Stimulated activated memory B cell treated with anti-CD40 and anti-IgM and Interleukin-4, amounts not matched to agents 10 μg/mL and 1 μg/mL and 100 μg/mL, for 72 hours (primary cell): ENCODE data around the gene AATF.

Source experiments
- ATAC-seq: fragments of 150-1000 bp; cut with Tn5 transposase; 2 replicates; pipeline ENCODE4 v1.10.0; 2021
- H3K27ac Mint-ChIP-seq: one replicate; pipeline ENCODE4 v1.8.0; 2022; ENCODE audit warnings: mild to moderate bottlenecking, mixed read lengths
- H3K27me3 Mint-ChIP-seq: one replicate; pipeline ENCODE4 v1.8.0; 2022; ENCODE audit warnings: mixed read lengths
- H3K36me3 Mint-ChIP-seq: one replicate; pipeline ENCODE4 v1.8.0; 2022; ENCODE audit warnings: mixed read lengths
- H3K4me1 Mint-ChIP-seq: one replicate; pipeline ENCODE4 v1.8.0; 2022; ENCODE audit warnings: mixed read lengths
- H3K4me3 Mint-ChIP-seq: one replicate; pipeline ENCODE4 v1.8.0; 2022; ENCODE audit warnings: mild to moderate bottlenecking, moderate library complexity, mixed read lengths
- H3K9me3 Mint-ChIP-seq: one replicate; pipeline ENCODE4 v1.8.0; 2022; ENCODE audit warnings: mixed read lengths

AATF gene

GRCh38 chr17:36948717-36949460 lies at the start of gene AATF:
Gene AATF (plus strand): TSS chr17:36948954. CDS start chr17:36949126, 172 bp downstream.
- Mint-ChIP-seq H3K27me3 (peaks cover 41% of the 10 kb centered on the region), H3K4me1 (peaks cover 45% of the 10 kb centered on the region), H3K4me3 (peak within 1 kb of the TSS; percentile 88), H3K27ac (peak within 1 kb of the TSS; percentile 86), H3K9me3 (no peaks in the 10 kb centered on the region), H3K36me3 (peaks cover 26% of the 10 kb centered on the region)
- peak; percentile 99 for ATAC-seq

- no peak overlapping the region for H3K4me3 Mint-ChIP-seq
- peaks cover 58% of the 10 kb centered on the region for H3K27me3 Mint-ChIP-seq
- no peak overlapping the region for H3K27ac Mint-ChIP-seq
- no peaks in the 10 kb centered on the region for H3K9me3 Mint-ChIP-seq
- peak; percentile 14 for ATAC-seq
- H3K36me3 Mint-ChIP-seq: no peaks in the 10 kb centered on the region
- no peaks in the 10 kb centered on the region for H3K4me1 Mint-ChIP-seq
These were observed 49.2 kb upstream of the AATF start for GRCh38 chr17:36899250-36900159.

- Mint-ChIP-seq H3K4me1 (no peaks in the 10 kb centered on the region), H3K4me3 (no peak overlapping the region), H3K9me3 (no peaks in the 10 kb centered on the region), H3K27ac (no peak overlapping the region), H3K36me3 (no peaks in the 10 kb centered on the region), H3K27me3 (peaks cover 53% of the 10 kb centered on the region)
- peak; percentile 39 for ATAC-seq
These were observed 48.6 kb upstream of the AATF start for GRCh38 chr17:36900160-36900512.

GRCh38 chr17:36901506-36901905 lies 47.2 kb upstream of the AATF start:
- Mint-ChIP-seq H3K4me3 (no peak overlapping the region), H3K4me1 (no peaks in the 10 kb centered on the region), H3K27ac (no peak overlapping the region), H3K27me3 (peaks cover 56% of the 10 kb centered on the region), H3K9me3 (no peaks in the 10 kb centered on the region), H3K36me3 (no peaks in the 10 kb centered on the region)
- no peak for ATAC-seq

GRCh38 chr17:36907407-36907806 lies 41.3 kb upstream of the AATF start:
- no peaks in the 10 kb centered on the region for H3K9me3 Mint-ChIP-seq
- H3K27me3 Mint-ChIP-seq: peaks cover 49% of the 10 kb centered on the region
- no peaks in the 10 kb centered on the region for H3K4me1 Mint-ChIP-seq
- no peak overlapping the region for H3K4me3 Mint-ChIP-seq
- no peaks in the 10 kb centered on the region for H3K36me3 Mint-ChIP-seq
- ATAC-seq: no peak
- no peak overlapping the region for H3K27ac Mint-ChIP-seq

GRCh38 chr17:36910513-36910912 lies 38.2 kb upstream of the AATF start:
- no peak overlapping the region for H3K27ac Mint-ChIP-seq
- H3K9me3 Mint-ChIP-seq: no peaks in the 10 kb centered on the region
- peaks cover 57% of the 10 kb centered on the region for H3K27me3 Mint-ChIP-seq
- H3K4me1 Mint-ChIP-seq: no peaks in the 10 kb centered on the region
- H3K4me3 Mint-ChIP-seq: no peak overlapping the region
- ATAC-seq: peak; percentile 57
- no peaks in the 10 kb centered on the region for H3K36me3 Mint-ChIP-seq

GRCh38 chr17:36911001-36911400 lies 37.8 kb upstream of the AATF start:
- H3K4me3 Mint-ChIP-seq: no peak overlapping the region
- H3K4me1 Mint-ChIP-seq: no peaks in the 10 kb centered on the region
- H3K27ac Mint-ChIP-seq: no peak overlapping the region
- ATAC-seq: no peak
- H3K36me3 Mint-ChIP-seq: no peaks in the 10 kb centered on the region
- H3K9me3 Mint-ChIP-seq: no peaks in the 10 kb centered on the region
- H3K27me3 Mint-ChIP-seq: peaks cover 56% of the 10 kb centered on the region

GRCh38 chr17:36913132-36913531 lies 35.6 kb upstream of the AATF start:
- Mint-ChIP-seq H3K9me3 (no peaks in the 10 kb centered on the region), H3K27me3 (peaks cover 50% of the 10 kb centered on the region), H3K4me3 (no peak overlapping the region), H3K36me3 (no peaks in the 10 kb centered on the region), H3K27ac (no peak overlapping the region), H3K4me1 (no peaks in the 10 kb centered on the region)
- ATAC-seq: no peak

- ATAC-seq: no peak
- H3K27ac Mint-ChIP-seq: no peak overlapping the region
- H3K27me3 Mint-ChIP-seq: peaks cover 62% of the 10 kb centered on the region
- no peak overlapping the region for H3K4me3 Mint-ChIP-seq
- no peaks in the 10 kb centered on the region for H3K4me1 Mint-ChIP-seq
- no peaks in the 10 kb centered on the region for H3K9me3 Mint-ChIP-seq
- H3K36me3 Mint-ChIP-seq: no peaks in the 10 kb centered on the region
These were observed 30.5 kb upstream of the AATF start for GRCh38 chr17:36918211-36918691.

GRCh38 chr17:36919407-36919968 lies 29.3 kb upstream of the AATF start:
- no peak overlapping the region for H3K4me3 Mint-ChIP-seq
- no peak for ATAC-seq

GRCh38 chr17:36920032-36921005 lies 28.4 kb upstream of the AATF start:
- no peak for ATAC-seq
- H3K9me3 Mint-ChIP-seq: no peaks in the 10 kb centered on the region
- H3K36me3 Mint-ChIP-seq: no peaks in the 10 kb centered on the region
- H3K4me1 Mint-ChIP-seq: no peaks in the 10 kb centered on the region
- no peak overlapping the region for H3K27ac Mint-ChIP-seq
- peaks cover 59% of the 10 kb centered on the region for H3K27me3 Mint-ChIP-seq
- H3K4me3 Mint-ChIP-seq: no peak overlapping the region

More at GRCh38 chr17:36919407-36919968, 29.3 kb upstream of the AATF start:
- Mint-ChIP-seq H3K4me1 (no peaks in the 10 kb centered on the region), H3K36me3 (no peaks in the 10 kb centered on the region), H3K9me3 (no peaks in the 10 kb centered on the region), H3K27ac (no peak overlapping the region), H3K27me3 (peaks cover 62% of the 10 kb centered on the region)

- H3K36me3 Mint-ChIP-seq: no peaks in the 10 kb centered on the region
- H3K27me3 Mint-ChIP-seq: peaks cover 53% of the 10 kb centered on the region
- no peak overlapping the region for H3K4me3 Mint-ChIP-seq
- H3K9me3 Mint-ChIP-seq: no peaks in the 10 kb centered on the region
- H3K27ac Mint-ChIP-seq: no peak overlapping the region
- no peak for ATAC-seq
- no peaks in the 10 kb centered on the region for H3K4me1 Mint-ChIP-seq
These were observed 27.5 kb upstream of the AATF start for GRCh38 chr17:36921095-36921851.

- no peaks in the 10 kb centered on the region for H3K36me3 Mint-ChIP-seq
- H3K27me3 Mint-ChIP-seq: peaks cover 47% of the 10 kb centered on the region
- H3K4me1 Mint-ChIP-seq: no peaks in the 10 kb centered on the region
- H3K27ac Mint-ChIP-seq: no peak overlapping the region
- H3K4me3 Mint-ChIP-seq: no peak overlapping the region
- ATAC-seq: no peak
- H3K9me3 Mint-ChIP-seq: no peaks in the 10 kb centered on the region
These were observed 26.6 kb upstream of the AATF start for GRCh38 chr17:36922175-36922574.

GRCh38 chr17:36923814-36924221 lies 24.9 kb upstream of the AATF start:
- no peak for ATAC-seq
- Mint-ChIP-seq H3K36me3 (no peaks in the 10 kb centered on the region), H3K27me3 (peaks cover 42% of the 10 kb centered on the region), H3K9me3 (no peaks in the 10 kb centered on the region), H3K4me3 (no peak overlapping the region), H3K4me1 (peaks cover 13% of the 10 kb centered on the region), H3K27ac (no peak overlapping the region)
